Endodermal cell (in vitro differentiated cells): ENCODE data around the gene DOK6. TPM values are rescaled to one million over a fixed set of nuclear protein-coding genes. Genes with fewer than 3 reads are reported as not detected.

Experiments used
- DNase-seq: peaks from one replicate; pipeline ENCODE4 v3.0.0-alpha.2; 2017
- H3K27ac ChIP-seq: 2 replicates; pipeline ENCODE4 v1.5.1; 2013; ENCODE audit warnings: mild to moderate bottlenecking, low read depth, low read length, moderate library complexity
- H3K27me3 ChIP-seq: 2 replicates; pipeline ENCODE4 v1.6.1; 2013; ENCODE audit warnings: mild to moderate bottlenecking, low read length, moderate library complexity; ENCODE audit not compliant: insufficient read depth, control insufficient read depth, poor library complexity, severe bottlenecking
- H3K36me3 ChIP-seq: 2 replicates; pipeline ENCODE4 v1.7.0; 2013; ENCODE audit warnings: mild to moderate bottlenecking, low read length, moderate library complexity; ENCODE audit not compliant: control insufficient read depth, insufficient read depth
- H3K4me1 ChIP-seq: one replicate; pipeline ENCODE4 v1.7.0; 2013; ENCODE audit warnings: low read length; ENCODE audit not compliant: control insufficient read depth, insufficient read depth
- H3K4me3 ChIP-seq: 2 replicates; pipeline ENCODE4 v1.5.1; 2013; ENCODE audit warnings: mild to moderate bottlenecking, low read length, moderate library complexity
- H3K9ac ChIP-seq: 2 replicates; pipeline ENCODE4 v1.6.1; 2013; ENCODE audit warnings: mild to moderate bottlenecking, low read length, moderate library complexity; ENCODE audit not compliant: poor library complexity, severe bottlenecking; ENCODE audit errors: extremely low read depth
- H3K9me3 ChIP-seq: 2 replicates; pipeline ENCODE4 v1.6.1; 2013; ENCODE audit warnings: mild to moderate bottlenecking, low read length, moderate library complexity; ENCODE audit not compliant: control insufficient read depth
- H3K27ac Mint-ChIP-seq: 2 replicates; pipeline ENCODE4 v1.8.0; 2020; ENCODE audit warnings: mixed read lengths
- H3K27me3 Mint-ChIP-seq: 2 replicates; pipeline ENCODE4 v1.8.0; 2021; ENCODE audit warnings: mild to moderate bottlenecking, mixed read lengths; ENCODE audit not compliant: insufficient read depth
- H3K36me3 Mint-ChIP-seq: 2 replicates; pipeline ENCODE4 v1.8.0; 2020; ENCODE audit warnings: low read depth, mixed read lengths
- H3K4me1 Mint-ChIP-seq: 2 replicates; pipeline ENCODE4 v1.8.0; 2020; ENCODE audit warnings: mixed read lengths
- H3K4me3 Mint-ChIP-seq: 2 replicates; pipeline ENCODE4 v1.8.0; 2020; ENCODE audit warnings: mild to moderate bottlenecking, moderate library complexity, mixed read lengths
- H3K9me3 Mint-ChIP-seq: 2 replicates; pipeline ENCODE4 v1.8.0; 2020; ENCODE audit warnings: mild to moderate bottlenecking, mixed read lengths
- WGBS, 2 experiments: methylation state at CpG; one replicate each; pipeline versions ENCODE4 v1.1.5 to v1.1.7; 2013; ENCODE audit warnings: missing lambda C conversion rate in 2 of 2, mixed read lengths in 1 of 2; ENCODE audit not compliant: insufficient coverage in 1 of 2, insufficient read length in 1 of 2; 5-methylcytosine and 5-hydroxymethylcytosine counted together
- total RNA-seq, 2 donors: library from RNA; stranded (reverse); fragmentation: NEBNext Ultra II Directional in 1 of 2; extraction: Animal tissue kit (Norgen Biotek cat#: 25700) in 1 of 2; gene quantifications; 2 replicates in 1 of 2; 3 replicates in 1 of 2; pipeline ENCODE4 v1.2.1, GENCODE V29; 2021
- TF ChIP-seq, protein P1 (sequence below): fragments of 200-600 bp; sonication (generic); conservative IDR thresholded peaks from 2 replicates; pipeline ENCODE4 v1.5.0; 2021; ENCODE audit warnings: antibody characterized with exemption, mild to moderate bottlenecking

DOK6 gene
- total RNA-seq, 2 donors from 2014 or later = 5.7 to 5.9 TPM

DNA sequence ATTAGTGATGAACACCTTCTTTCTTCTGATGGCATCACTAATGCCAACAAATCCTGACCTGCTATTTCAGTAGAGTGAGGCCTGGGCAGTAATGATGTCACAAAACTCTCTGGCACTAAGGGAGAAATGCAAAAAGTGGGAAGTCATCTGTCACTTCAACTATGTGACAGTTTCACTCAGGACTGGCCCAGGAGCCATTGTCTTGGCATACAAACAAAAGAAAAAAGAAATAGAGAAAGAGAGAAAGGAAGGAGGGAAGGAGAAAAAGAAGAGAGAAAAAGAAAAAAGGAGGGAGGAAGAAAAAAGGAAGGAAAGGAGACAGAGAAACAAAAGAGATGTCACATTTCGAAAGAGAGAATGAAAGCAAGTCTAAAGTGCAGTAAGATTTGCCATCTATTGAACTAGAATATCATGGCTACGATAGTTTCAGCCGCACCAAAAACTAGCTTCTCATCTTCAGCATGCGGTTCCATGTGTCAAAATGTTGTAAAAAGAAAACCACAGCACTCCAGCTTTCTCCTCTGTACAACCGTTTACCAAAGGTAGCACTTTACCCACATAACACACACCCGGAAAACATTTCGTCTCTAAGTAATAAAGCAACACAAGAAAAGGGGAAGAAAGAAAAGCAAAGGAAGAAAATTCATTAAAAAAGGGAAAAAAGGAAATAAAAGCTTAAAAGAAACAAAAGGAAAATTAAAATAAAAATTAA lies 496.9 kb downstream of the DOK6 start:
- no peaks in the 10 kb centered on the region for H3K36me3 ChIP-seq
- no peak for DNase-seq
- TF ChIP-seq, protein P1, sequence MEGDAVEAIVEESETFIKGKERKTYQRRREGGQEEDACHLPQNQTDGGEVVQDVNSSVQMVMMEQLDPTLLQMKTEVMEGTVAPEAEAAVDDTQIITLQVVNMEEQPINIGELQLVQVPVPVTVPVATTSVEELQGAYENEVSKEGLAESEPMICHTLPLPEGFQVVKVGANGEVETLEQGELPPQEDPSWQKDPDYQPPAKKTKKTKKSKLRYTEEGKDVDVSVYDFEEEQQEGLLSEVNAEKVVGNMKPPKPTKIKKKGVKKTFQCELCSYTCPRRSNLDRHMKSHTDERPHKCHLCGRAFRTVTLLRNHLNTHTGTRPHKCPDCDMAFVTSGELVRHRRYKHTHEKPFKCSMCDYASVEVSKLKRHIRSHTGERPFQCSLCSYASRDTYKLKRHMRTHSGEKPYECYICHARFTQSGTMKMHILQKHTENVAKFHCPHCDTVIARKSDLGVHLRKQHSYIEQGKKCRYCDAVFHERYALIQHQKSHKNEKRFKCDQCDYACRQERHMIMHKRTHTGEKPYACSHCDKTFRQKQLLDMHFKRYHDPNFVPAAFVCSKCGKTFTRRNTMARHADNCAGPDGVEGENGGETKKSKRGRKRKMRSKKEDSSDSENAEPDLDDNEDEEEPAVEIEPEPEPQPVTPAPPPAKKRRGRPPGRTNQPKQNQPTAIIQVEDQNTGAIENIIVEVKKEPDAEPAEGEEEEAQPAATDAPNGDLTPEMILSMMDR = no peak
- H3K36me3 Mint-ChIP-seq = no peaks in the 10 kb centered on the region
- no peak overlapping the region for H3K27ac ChIP-seq
- 91 to 100% methylated on average over 4 to 7 of the region's 7 CpGs for WGBS, 2 experiments
- H3K9me3 Mint-ChIP-seq = peaks cover 6% of the 10 kb centered on the region
- H3K4me1 Mint-ChIP-seq = peaks cover 3% of the 10 kb centered on the region
- no peak overlapping the region for H3K4me3 Mint-ChIP-seq
- no peaks in the 10 kb centered on the region for H3K4me1 ChIP-seq
- H3K9ac ChIP-seq = no peak overlapping the region
- no peak overlapping the region for H3K4me3 ChIP-seq
- H3K9me3 ChIP-seq = no peaks in the 10 kb centered on the region
- no peaks in the 10 kb centered on the region for H3K27me3 ChIP-seq
- no peaks in the 10 kb centered on the region for H3K27me3 Mint-ChIP-seq
- H3K27ac Mint-ChIP-seq = no peak overlapping the region

DNA sequence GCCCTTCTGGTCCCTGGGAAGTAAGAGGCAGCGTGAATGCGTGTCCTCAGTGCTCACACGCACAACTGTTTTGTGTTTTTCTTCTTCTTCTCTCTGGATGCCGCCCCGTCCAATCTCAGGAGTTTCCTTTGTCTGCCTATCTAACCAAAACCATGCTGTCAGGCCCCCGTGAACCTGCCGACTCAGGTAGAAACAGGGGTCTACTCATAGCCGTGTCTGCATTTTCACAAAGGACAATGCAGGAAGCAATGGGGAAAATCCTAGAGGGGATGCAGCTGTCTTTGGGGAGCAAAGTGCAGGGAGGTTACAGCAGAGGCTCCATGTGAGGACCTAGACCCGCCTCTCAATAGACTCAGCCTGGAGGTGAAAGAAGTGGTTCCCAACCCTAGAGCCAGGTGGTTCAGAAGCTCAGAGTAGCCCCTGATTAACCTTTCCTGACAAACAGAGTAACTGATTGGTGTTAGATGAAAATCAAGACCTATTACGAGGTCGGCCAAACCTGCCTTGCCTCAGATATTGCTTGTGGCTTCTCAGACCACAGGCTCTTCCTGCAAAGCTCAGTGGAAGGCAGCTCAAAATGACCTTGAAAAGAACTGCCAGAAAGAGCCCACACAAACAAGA lies 497.7 kb downstream of the DOK6 start:
- Histone ChIP-seq H3K9me3 (no peaks in the 10 kb centered on the region), H3K27me3 (no peaks in the 10 kb centered on the region), H3K36me3 (no peaks in the 10 kb centered on the region), H3K4me3 (no peak overlapping the region), H3K27ac (no peak overlapping the region), H3K9ac (no peak overlapping the region), H3K4me1 (no peaks in the 10 kb centered on the region)
- H3K27me3 Mint-ChIP-seq = no peaks in the 10 kb centered on the region
- H3K9me3 Mint-ChIP-seq = peaks cover 6% of the 10 kb centered on the region
- 77 to 88% methylated on average over 8 to 11 of the region's 11 CpGs for WGBS, 2 experiments
- DNase-seq = no peak
- TF ChIP-seq, protein P1 = no peak
- H3K36me3 Mint-ChIP-seq = no peaks in the 10 kb centered on the region
- peaks cover 3% of the 10 kb centered on the region for H3K4me1 Mint-ChIP-seq
- H3K4me3 Mint-ChIP-seq = no peak overlapping the region
- no peak overlapping the region for H3K27ac Mint-ChIP-seq
